ENCODE results near the gene ACAP3. TPM values are rescaled to one million over a fixed set of nuclear protein-coding genes. Genes with fewer than 3 reads are reported as not detected.

ACAP3 gene
- total and polyA plus RNA-seq, 10 of the 15 experiments (the other 5 are each of a cell fraction or from before 2014, with no cell fraction given): 0.05 to 34.2 (median 7.1) TPM

- TF ChIP-seq MTA2 (IDR thresholded peaks at IDR 0.05; ENCODE audit: low read depth): peak; percentile 84
- no peak for TF ChIP-seq ASH2L (IDR thresholded peaks at IDR 0.05; ENCODE audit: borderline replicate concordance, low read depth)
- peak in 1 of 2 experiments; percentile 37; a peak in 1 of 4 replicates for TF ChIP-seq EP300 (IDR thresholded peaks at IDR 0.05; ENCODE audit: borderline replicate concordance in 1 of 2, control insufficient read depth in 1 of 2, low read depth in 2 of 2, low read length in 2 of 2)
- no peak for TF ChIP-seq ZBED1 (IDR thresholded peaks at IDR 0.05; ENCODE audit: borderline replicate concordance)
- TF ChIP-seq CEBPB (IDR thresholded peaks at IDR 0.05; ENCODE audit: borderline replicate concordance in 1 of 2, low read depth in 2 of 2, low read length in 2 of 2): no peak
- no peak for TF ChIP-seq GABPA (IDR thresholded peaks at IDR 0.05; ENCODE audit: low read depth)
- TF ChIP-seq PRDM15 (CRISPR knock-in tag; IDR thresholded peaks at IDR 0.05): no peak
- TF ChIP-seq BHLHE40 (IDR thresholded peaks at IDR 0.05; ENCODE audit: borderline replicate concordance in 1 of 2, low read depth in 2 of 2, low read length in 1 of 2): peak; percentile 95 to 96
- TF ChIP-seq ETV6 (conservative IDR thresholded peaks at IDR 0.05 in 1 of 2, IDR thresholded peaks at IDR 0.05 in 1 of 2; ENCODE audit: borderline replicate concordance in 1 of 2, low read depth in 1 of 2): 0 out of 4 replicates have a peak, but pooled peaks of 1 of the 2 experiments have one; percentile 24
- no peak for TF ChIP-seq CHD2 (IDR thresholded peaks at IDR 0.05; ENCODE audit: borderline replicate concordance, low read depth, low read length)
- peak; percentile 34; the same call in 1 of the 2 replicates for TF ChIP-seq CREM (IDR thresholded peaks at IDR 0.05; ENCODE audit: low read depth)
- peak; percentile 2; the same call in 1 of the 2 replicates for TF ChIP-seq SMARCA5 (IDR thresholded peaks at IDR 0.05)
- peak; percentile 72 for TF ChIP-seq PKNOX1 (IDR thresholded peaks at IDR 0.05)
- TF ChIP-seq EED (IDR thresholded peaks at IDR 0.05; ENCODE audit: low read depth): no peak
- TF ChIP-seq NBN (IDR thresholded peaks at IDR 0.05): peak; percentile 78; the same call in 1 of the 2 replicates
- no peak for TF ChIP-seq ZNF384 (IDR thresholded peaks at IDR 0.05; ENCODE audit: borderline replicate concordance, low read depth, low read length)
- peak; percentile 76 for TF ChIP-seq RELB (IDR thresholded peaks at IDR 0.05; ENCODE audit: low read depth)
- TF ChIP-seq CUX1 (IDR thresholded peaks at IDR 0.05; ENCODE audit: insufficient replicate concordance, low read depth, low read length): no peak
Observed at GRCh38 chr1:1250786-1251284, 56.9 kb downstream of the ACAP3 start (continued).
